SJCRH30 (cell line): Measurements from ENCODE around the gene NOX5. TPM values are rescaled to one million over a fixed set of nuclear protein-coding genes. Genes with fewer than 3 reads are reported as not detected.
A peak's percentile ranks its signal among the peaks of the same experiment; 100 is the strongest.

Source experiments
- DNase-seq, 2 experiments: peaks; one replicate each; pipeline ENCODE4 v3.0.0-alpha.2; 2015 to 2020
- H3K27ac ChIP-seq: fragments of 250-450 bp; sonication (Bioruptor Pico); 2 replicates; pipeline ENCODE4 v1.5.1; 2020; ENCODE audit warnings: mild to moderate bottlenecking, moderate library complexity
- H3K27me3 ChIP-seq: fragments of 250-450 bp; sonication (Bioruptor Pico); 2 replicates; pipeline ENCODE4 v1.5.1; 2020; ENCODE audit warnings: mild to moderate bottlenecking, moderate library complexity
- H3K36me3 ChIP-seq: fragments of 250-450 bp; sonication (Bioruptor Pico); 2 replicates; pipeline ENCODE4 v1.5.1; 2020; ENCODE audit warnings: mild to moderate bottlenecking, moderate library complexity
- H3K4me1 ChIP-seq: fragments of 250-450 bp; sonication (Bioruptor Pico); 2 replicates; pipeline ENCODE4 v1.5.1; 2020; ENCODE audit warnings: mild to moderate bottlenecking, moderate library complexity
- H3K4me3 ChIP-seq: fragments of 250-450 bp; sonication (Bioruptor Pico); 2 replicates; pipeline ENCODE4 v1.5.1; 2020; ENCODE audit warnings: mild to moderate bottlenecking, moderate library complexity
- H3K9me3 ChIP-seq: fragments of 250-450 bp; sonication (Bioruptor Pico); replicated peaks from 2 replicates; pipeline ENCODE4 v1.5.1; 2020; ENCODE audit warnings: mild to moderate bottlenecking, moderate library complexity
- total RNA-seq: library from RNA; depleted of rRNA; stranded (reverse); fragments of >200 nt; shearing (Covaris generic); gene quantifications from 2 replicates; pipeline ENCODE4 v1.2.3, GENCODE V29; 2014

NOX5 gene
- total RNA-seq, 1 experiment from 2014 or later: not detected

- no peaks in the 10 kb centered on the region for H3K27me3 ChIP-seq
- H3K27ac ChIP-seq: no peak overlapping the region
- no peaks in the 10 kb centered on the region for H3K36me3 ChIP-seq
- no peaks in the 10 kb centered on the region for H3K4me1 ChIP-seq
- H3K9me3 ChIP-seq: no peaks in the 10 kb centered on the region
- no peak overlapping the region for H3K4me3 ChIP-seq
- no peak for DNase-seq
Measured at GRCh38 chr15:69069996-69070395, 55.5 kb downstream of the NOX5 start.

DNA sequence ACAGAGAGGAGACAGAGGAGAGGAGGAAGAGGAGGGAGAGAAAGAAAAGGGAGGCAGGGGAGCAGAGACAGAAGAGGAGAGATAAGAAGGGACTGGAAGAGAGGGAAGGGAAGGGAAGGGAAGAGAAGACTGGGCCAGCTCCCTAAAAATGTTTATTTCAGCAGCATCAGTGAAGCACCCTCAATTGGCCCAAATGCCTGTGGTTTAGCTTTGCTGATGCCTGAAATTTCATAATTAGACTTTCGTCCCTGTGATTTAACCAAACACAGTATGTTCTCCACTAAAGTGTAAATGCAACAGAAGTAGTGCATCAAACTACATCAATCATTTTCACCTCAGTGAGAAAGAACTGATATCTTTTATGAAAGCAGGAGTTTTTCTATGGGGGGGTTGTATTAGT, 55.9 kb downstream of the NOX5 start:
- H3K36me3 ChIP-seq: no peaks in the 10 kb centered on the region
- H3K27ac ChIP-seq: no peak overlapping the region
- DNase-seq: no peak
- H3K4me1 ChIP-seq: no peaks in the 10 kb centered on the region
- H3K4me3 ChIP-seq: no peak overlapping the region
- no peaks in the 10 kb centered on the region for H3K27me3 ChIP-seq
- H3K9me3 ChIP-seq: no peaks in the 10 kb centered on the region

DNA sequence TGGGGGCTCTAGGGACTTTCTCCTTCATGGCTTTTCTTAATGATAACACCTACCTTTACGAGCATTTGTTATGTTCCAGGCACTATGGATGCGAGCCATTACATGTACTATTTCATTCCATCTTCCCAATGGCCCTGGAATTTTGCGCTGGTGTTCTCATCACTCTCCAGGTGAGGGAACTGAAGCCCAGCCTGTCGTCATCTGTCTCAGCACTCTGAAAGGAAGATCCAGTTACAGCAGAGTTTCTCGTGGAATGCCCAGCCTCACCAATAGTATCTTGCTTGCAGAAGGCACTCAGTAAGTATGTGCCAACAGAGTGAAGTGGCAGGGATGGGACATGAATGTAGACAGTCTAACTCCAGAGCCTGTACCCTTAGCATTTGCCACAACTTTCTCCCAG, 56.8 kb downstream of the NOX5 start:
- Histone ChIP-seq H3K36me3 (no peaks in the 10 kb centered on the region), H3K4me1 (peaks cover 1% of the 10 kb centered on the region; the same call in 1 of the 2 replicates), H3K9me3 (no peaks in the 10 kb centered on the region), H3K4me3 (no peak overlapping the region), H3K27me3 (no peaks in the 10 kb centered on the region), H3K27ac (no peak overlapping the region)
- no peak for DNase-seq

DNA sequence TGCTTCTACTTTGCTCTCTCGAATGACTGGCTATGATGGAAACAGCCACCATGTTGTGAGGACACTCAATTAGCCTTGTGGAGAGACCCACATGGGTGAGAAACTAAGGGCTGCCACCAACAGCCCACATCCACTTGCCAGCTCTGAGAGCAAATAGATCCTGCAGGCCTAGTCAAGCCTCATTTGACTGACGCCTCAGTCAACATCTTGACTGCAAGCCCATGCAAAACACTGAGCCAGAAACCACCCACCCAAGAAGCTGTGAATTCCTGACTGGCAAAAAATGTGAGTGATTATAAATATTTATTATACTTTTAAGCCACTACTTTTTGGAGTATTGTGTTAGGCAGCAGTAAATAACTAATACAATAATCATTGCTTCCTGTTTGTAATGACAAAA, 58.4 kb downstream of the NOX5 start:
- Histone ChIP-seq H3K36me3 (no peaks in the 10 kb centered on the region), H3K9me3 (no peaks in the 10 kb centered on the region), H3K4me3 (no peak overlapping the region), H3K27me3 (no peaks in the 10 kb centered on the region), H3K4me1 (peaks cover 6% of the 10 kb centered on the region; the same call in 1 of the 2 replicates), H3K27ac (no peak overlapping the region)
- DNase-seq: no peak

DNA sequence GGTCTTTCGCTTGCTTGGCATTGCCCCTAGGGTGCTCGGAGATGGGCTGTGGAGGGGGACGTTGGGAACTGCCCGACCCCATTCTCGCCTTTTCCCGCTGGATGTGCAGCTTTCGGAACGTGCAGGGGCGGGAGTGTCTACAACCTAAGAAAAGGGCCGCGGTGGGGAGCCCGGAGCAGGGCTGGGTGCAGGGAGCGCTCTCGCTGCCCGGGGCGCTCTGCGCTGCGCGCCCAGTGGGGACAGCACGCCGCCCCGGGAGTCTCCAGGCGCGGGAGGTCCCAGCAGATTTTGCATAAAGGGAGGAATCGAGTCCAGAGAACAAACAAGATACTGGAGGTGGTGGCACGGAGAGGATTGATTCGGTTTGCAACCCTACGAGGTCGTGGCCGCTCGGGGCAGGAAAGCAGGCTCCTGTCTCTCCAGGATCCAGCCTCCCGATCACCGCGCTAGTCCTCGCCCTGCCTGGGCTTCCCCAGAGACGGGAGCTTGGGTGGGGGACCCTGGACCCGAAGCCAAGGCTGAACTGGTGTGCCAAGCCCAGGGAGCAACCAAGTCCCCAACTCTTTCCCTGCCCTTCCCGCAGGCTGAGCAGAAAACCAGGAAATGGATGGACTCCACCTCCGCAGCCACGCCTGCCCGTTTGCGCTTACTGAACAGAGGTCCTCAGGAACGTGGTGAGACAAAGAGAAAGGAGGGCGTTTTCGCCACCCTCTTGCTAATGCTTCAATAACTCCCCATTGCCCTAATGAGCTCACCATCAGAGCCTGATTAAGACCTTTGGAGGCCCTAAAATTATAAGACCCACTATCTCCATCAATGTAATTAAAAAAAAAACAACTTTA, 59.7 kb downstream of the NOX5 start:
- peaks cover 6% of the 10 kb centered on the region; the same call in 1 of the 2 replicates for H3K4me1 ChIP-seq
- H3K36me3 ChIP-seq: no peaks in the 10 kb centered on the region
- H3K9me3 ChIP-seq: no peaks in the 10 kb centered on the region
- H3K27me3 ChIP-seq: no peaks in the 10 kb centered on the region
- peak overlapping the region; percentile 64 for H3K4me3 ChIP-seq
- peak overlapping the region; percentile 65 for H3K27ac ChIP-seq
- DNase-seq: peak; percentile 72 to 79

- no peaks in the 10 kb centered on the region for H3K36me3 ChIP-seq
- H3K4me3 ChIP-seq: peak overlapping the region; percentile 64
- peaks cover 6% of the 10 kb centered on the region; the same call in 1 of the 2 replicates for H3K4me1 ChIP-seq
- H3K9me3 ChIP-seq: no peaks in the 10 kb centered on the region
- peak overlapping the region; percentile 65; the same call in 1 of the 2 replicates for H3K27ac ChIP-seq
- no peaks in the 10 kb centered on the region for H3K27me3 ChIP-seq
- DNase-seq: peak in 1 of 2 experiments; percentile 48
Measured at GRCh38 chr15:69074843-69075224, 60.3 kb downstream of the NOX5 start.

- peaks cover 6% of the 10 kb centered on the region; the same call in 1 of the 2 replicates for H3K4me1 ChIP-seq
- H3K9me3 ChIP-seq: no peaks in the 10 kb centered on the region
- H3K36me3 ChIP-seq: no peaks in the 10 kb centered on the region
- H3K27me3 ChIP-seq: no peaks in the 10 kb centered on the region
- H3K27ac ChIP-seq: no peak overlapping the region
- no peak for DNase-seq
- no peak overlapping the region for H3K4me3 ChIP-seq
Measured at GRCh38 chr15:69075440-69075839, 60.9 kb downstream of the NOX5 start.

DNA sequence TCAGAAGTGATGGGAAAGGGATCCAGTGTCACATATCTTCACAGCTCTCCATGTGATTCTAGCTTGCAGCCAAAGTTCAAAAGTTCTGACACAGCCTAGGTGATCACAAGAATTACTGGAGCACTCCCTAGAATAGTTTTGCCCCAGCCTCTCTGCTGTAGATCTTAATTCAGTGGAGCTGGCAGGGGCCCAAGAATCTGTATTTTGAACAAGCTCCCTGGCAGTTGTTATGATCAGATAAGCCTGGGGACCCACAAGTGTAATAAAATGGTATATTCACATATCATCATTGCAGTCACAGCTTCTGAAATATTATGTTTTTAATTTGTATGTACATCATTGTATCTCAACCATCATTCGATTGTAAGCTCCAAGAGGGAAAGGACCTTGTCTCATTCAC, 62.3 kb downstream of the NOX5 start:
- Histone ChIP-seq H3K4me1 (peaks cover 18% of the 10 kb centered on the region), H3K27me3 (no peaks in the 10 kb centered on the region), H3K4me3 (no peak overlapping the region), H3K9me3 (no peaks in the 10 kb centered on the region), H3K36me3 (no peaks in the 10 kb centered on the region), H3K27ac (no peak overlapping the region)
- DNase-seq: no peak

DNA sequence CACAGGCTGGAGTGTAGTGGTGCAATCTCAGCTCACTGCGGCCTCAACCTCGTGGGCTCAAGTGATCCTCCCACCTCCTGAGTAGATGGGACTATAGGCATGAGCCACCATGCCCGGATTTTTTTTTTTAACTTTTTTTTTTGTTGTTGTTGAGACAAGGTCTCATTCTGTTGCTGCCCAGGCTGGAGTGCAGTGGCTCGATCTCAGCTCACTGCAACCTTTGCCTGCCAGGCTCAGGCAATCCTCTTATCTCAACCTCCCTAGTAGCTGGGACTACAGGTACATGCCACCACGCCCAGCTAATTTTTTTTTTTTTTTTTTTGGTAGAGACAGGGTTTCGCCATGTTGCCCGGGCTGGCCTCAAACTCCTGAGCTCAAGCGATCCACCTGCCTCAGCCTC, 64.1 kb downstream of the NOX5 start:
- H3K36me3 ChIP-seq: no peaks in the 10 kb centered on the region
- no peak overlapping the region for H3K27ac ChIP-seq
- no peak for DNase-seq
- no peak overlapping the region for H3K4me3 ChIP-seq
- no peaks in the 10 kb centered on the region for H3K27me3 ChIP-seq
- H3K9me3 ChIP-seq: no peaks in the 10 kb centered on the region
- peaks cover 30% of the 10 kb centered on the region for H3K4me1 ChIP-seq

DNA sequence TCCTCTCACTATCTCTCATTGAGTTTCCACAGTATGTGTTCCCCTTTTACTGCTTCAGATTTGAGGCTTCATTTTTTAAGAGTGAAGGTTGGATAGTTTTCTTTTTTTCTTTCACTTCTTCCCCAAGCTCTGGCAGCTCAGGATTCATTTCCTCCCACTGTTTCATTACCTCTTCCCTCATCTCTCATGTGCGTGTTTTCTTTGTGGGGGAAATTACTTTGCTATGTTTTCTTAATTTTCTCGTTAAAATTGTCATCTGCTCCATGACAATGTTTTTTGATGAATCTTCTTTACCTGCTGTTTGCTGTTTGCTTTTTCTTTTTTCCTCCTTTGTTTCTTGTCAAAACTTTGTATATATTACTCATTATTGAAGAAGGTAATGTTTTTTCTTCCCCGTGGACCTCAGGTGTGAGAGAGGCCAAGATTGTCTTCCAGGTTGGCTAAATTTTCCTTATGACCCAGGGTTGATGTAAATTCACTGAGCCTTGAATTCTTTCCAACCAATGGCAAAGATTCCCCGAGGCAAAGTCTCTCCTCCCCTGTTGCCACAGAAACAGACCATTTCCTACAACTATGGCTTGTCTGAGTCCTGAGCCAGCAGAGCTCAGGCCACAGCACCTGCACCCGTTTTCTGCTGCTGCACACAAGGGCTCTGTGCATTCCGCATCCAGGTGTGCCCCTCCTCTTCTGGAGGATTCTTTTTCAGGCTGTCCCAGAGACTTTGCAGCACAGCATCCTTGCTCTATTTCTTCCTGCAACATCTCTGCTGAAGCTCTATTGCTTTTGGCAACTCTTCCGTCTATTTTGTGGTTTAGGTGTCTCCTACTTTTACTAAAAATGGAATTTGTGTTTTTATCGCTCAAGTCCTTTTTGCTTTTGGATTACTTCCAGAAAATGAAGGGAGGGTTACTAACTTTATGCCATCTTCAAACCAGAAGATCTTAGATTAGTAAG, 66.1 kb downstream of the NOX5 start:
- Histone ChIP-seq H3K9me3 (no peaks in the 10 kb centered on the region), H3K36me3 (no peaks in the 10 kb centered on the region), H3K4me1 (peaks cover 45% of the 10 kb centered on the region), H3K27ac (no peak overlapping the region; the same call in 1 of the 2 replicates), H3K4me3 (no peak overlapping the region), H3K27me3 (no peaks in the 10 kb centered on the region)
- DNase-seq: no peak

DNA sequence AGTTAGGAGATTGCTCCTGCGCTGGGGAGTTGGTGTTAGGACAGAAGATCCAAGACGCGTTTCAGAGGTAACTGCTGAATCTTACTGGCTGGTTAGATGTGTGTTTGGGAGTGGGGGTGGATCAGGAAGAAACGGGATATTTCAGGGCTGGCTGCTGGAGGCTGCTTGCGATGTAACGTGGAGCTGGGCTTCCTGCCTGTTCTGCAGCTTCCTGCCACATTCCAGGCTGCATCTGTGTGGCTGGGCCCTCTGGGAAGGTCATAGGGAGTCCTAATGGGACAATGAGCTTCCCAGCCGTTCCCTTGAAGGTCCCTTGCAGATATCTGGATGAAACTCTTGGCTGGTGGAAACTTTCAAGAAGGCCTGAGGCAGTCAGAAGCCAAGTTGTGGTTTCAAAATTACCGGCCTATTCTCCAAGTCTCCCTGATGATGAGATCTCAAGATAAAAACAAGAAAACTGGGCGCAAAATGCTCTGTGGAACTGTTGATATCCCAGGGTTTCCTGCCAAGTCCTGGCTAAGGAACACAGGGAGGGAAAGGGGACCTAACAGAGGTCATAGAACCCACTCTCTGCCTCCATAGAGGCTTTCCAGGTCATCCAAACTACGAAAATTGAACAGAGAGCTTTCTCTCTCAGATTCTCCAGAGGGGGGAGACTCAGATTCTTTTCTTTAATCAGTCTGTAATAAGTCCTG, 67.0 kb downstream of the NOX5 start:
- Histone ChIP-seq H3K4me1 (peaks cover 51% of the 10 kb centered on the region), H3K36me3 (no peaks in the 10 kb centered on the region), H3K27me3 (no peaks in the 10 kb centered on the region), H3K27ac (peak overlapping the region; percentile 73), H3K4me3 (no peak overlapping the region), H3K9me3 (no peaks in the 10 kb centered on the region)
- peak; percentile 71 for DNase-seq

GRCh38 chr15:69082021-69082502, 67.6 kb downstream of the NOX5 start:
- Histone ChIP-seq H3K4me3 (no peak overlapping the region), H3K27ac (peak overlapping the region; percentile 73), H3K36me3 (no peaks in the 10 kb centered on the region), H3K9me3 (no peaks in the 10 kb centered on the region), H3K27me3 (no peaks in the 10 kb centered on the region), H3K4me1 (peaks cover 53% of the 10 kb centered on the region)
- DNase-seq: peak; percentile 79 to 86

- Histone ChIP-seq H3K9me3 (no peaks in the 10 kb centered on the region), H3K4me3 (no peak overlapping the region), H3K27ac (peak overlapping the region; percentile 73), H3K27me3 (no peaks in the 10 kb centered on the region), H3K36me3 (no peaks in the 10 kb centered on the region), H3K4me1 (peaks cover 58% of the 10 kb centered on the region)
- peak in 1 of 2 experiments; percentile 50 for DNase-seq
Measured at GRCh38 chr15:69082554-69082953, 68.1 kb downstream of the NOX5 start.

GRCh38 chr15:69084404-69085030, 70.0 kb downstream of the NOX5 start:
- no peak for DNase-seq
- no peaks in the 10 kb centered on the region for H3K27me3 ChIP-seq
- no peak overlapping the region for H3K27ac ChIP-seq
- peaks cover 67% of the 10 kb centered on the region for H3K4me1 ChIP-seq
- H3K9me3 ChIP-seq: no peaks in the 10 kb centered on the region
- no peak overlapping the region for H3K4me3 ChIP-seq
- H3K36me3 ChIP-seq: no peaks in the 10 kb centered on the region
